Neural cell (in vitro differentiated cells): ENCODE results near the gene SNRNP25. TPM values are rescaled to one million over a fixed set of nuclear protein-coding genes. Genes with fewer than 3 reads are reported as not detected.

Experiments used
- H2AFZ ChIP-seq: fragments of 200-600, 300-800 bp; sonication (generic), shearing (Covaris generic); 2 replicates; pipeline ENCODE4 v1.6.0; 2014; ENCODE audit warnings: low read depth, mild to moderate bottlenecking, antibody characterized with exemption, low read length, moderate library complexity
- H3F3A ChIP-seq: fragments of 200-600 bp; shearing (Covaris generic); 2 replicates; pipeline ENCODE4 v1.6.1; 2016; ENCODE audit warnings: mild to moderate bottlenecking, moderate library complexity, mixed read lengths, antibody characterized with exemption, low read length; ENCODE audit not compliant: insufficient read depth, poor library complexity, severe bottlenecking
- H3K27ac ChIP-seq: fragments of 200-600, 300-800 bp; sonication (generic), shearing (Covaris generic); 2 replicates; pipeline ENCODE4 v1.5.1; 2014; ENCODE audit warnings: mild to moderate bottlenecking, low read length, moderate library complexity
- H3K27me3 ChIP-seq: fragments of 300-800, 200-600 bp; sonication (generic), shearing (Covaris generic); 2 replicates; pipeline ENCODE4 v1.6.0; 2014; ENCODE audit warnings: mild to moderate bottlenecking, low read depth, low read length, moderate library complexity; ENCODE audit not compliant: insufficient read depth
- H3K36me3 ChIP-seq: fragments of 300-800, 200-600 bp; sonication (generic), shearing (Covaris generic); 2 replicates; pipeline ENCODE4 v1.5.1; 2014; ENCODE audit warnings: mild to moderate bottlenecking, antibody characterized with exemption, low read length, moderate library complexity; ENCODE audit not compliant: insufficient read depth
- H3K4me2 ChIP-seq: fragments of 300-800, 200-600 bp; sonication (generic), shearing (Covaris generic); 2 replicates; pipeline ENCODE4 v1.6.0; 2014; ENCODE audit warnings: mild to moderate bottlenecking, low read length
- H3K4me3 ChIP-seq: fragments of 300-800, 200-600 bp; sonication (generic), shearing (Covaris generic); 2 replicates; pipeline ENCODE4 v1.5.1; 2014; ENCODE audit warnings: mild to moderate bottlenecking, low read length, moderate library complexity
- H3K79me2 ChIP-seq: fragments of 200-600 bp; shearing (Covaris generic); replicated peaks from 2 replicates; pipeline ENCODE4 v1.6.0; 2014; ENCODE audit warnings: mild to moderate bottlenecking, low read length, moderate library complexity; ENCODE audit not compliant: insufficient read depth
- H3K9ac ChIP-seq: fragments of 300-800, 200-600 bp; sonication (generic), shearing (Covaris generic); 2 replicates; pipeline ENCODE4 v1.6.1; 2016; ENCODE audit warnings: mild to moderate bottlenecking, low read length, mixed read lengths
- H3K9me2 ChIP-seq: fragments of 200-600 bp; shearing (Covaris generic); 2 replicates; pipeline ENCODE4 v1.6.1; 2016; ENCODE audit warnings: mild to moderate bottlenecking, low read length, mixed read lengths; ENCODE audit not compliant: insufficient read depth
- H3K9me3 ChIP-seq: fragments of 200-600, 300-800 bp; sonication (generic), shearing (Covaris generic); 2 replicates; pipeline ENCODE4 v1.6.1; 2016; ENCODE audit warnings: mild to moderate bottlenecking, mixed run types, low read length, moderate library complexity, mixed read lengths
- H4K20me1 ChIP-seq: fragments of 200-600 bp; shearing (Covaris generic); 2 replicates; pipeline ENCODE4 v1.6.1; 2016; ENCODE audit warnings: mild to moderate bottlenecking, mixed run types; ENCODE audit not compliant: insufficient read depth
- CTCF ChIP-seq: fragments of 450-650 bp; IDR thresholded peaks from 2 replicates; pipeline ENCODE4 v1.5.1; 2014; ENCODE audit warnings: antibody characterized with exemption, mild to moderate bottlenecking, moderate library complexity; ENCODE audit not compliant: poor library complexity, severe bottlenecking
- EP300 ChIP-seq: fragments of 450-650 bp; conservative IDR thresholded peaks from 2 replicates; pipeline ENCODE4 v1.6.1; 2014; ENCODE audit warnings: antibody characterized with exemption, mild to moderate bottlenecking, moderate library complexity; ENCODE audit not compliant: poor library complexity, severe bottlenecking
- EZH2 ChIP-seq: fragments of 200-600, 300-800 bp; shearing (Covaris generic), sonication (generic); IDR thresholded peaks from 2 replicates; pipeline ENCODE4 v1.6.1; 2014; ENCODE audit warnings: antibody characterized with exemption, low read length, borderline replicate concordance, mild to moderate bottlenecking; ENCODE audit not compliant: insufficient read depth, poor library complexity, severe bottlenecking
- MXI1 ChIP-seq: fragments of 450-650 bp; conservative IDR thresholded peaks from 2 replicates; pipeline ENCODE4 v1.6.1; 2014; ENCODE audit warnings: antibody characterized with exemption, mild to moderate bottlenecking; ENCODE audit not compliant: poor library complexity, severe bottlenecking
- POLR2AphosphoS5 ChIP-seq: IDR thresholded peaks from 2 replicates; pipeline ENCODE4 v1.6.1; 2012
- RAD21 ChIP-seq: fragments of 450-650 bp; conservative IDR thresholded peaks from 2 replicates; pipeline ENCODE4 v1.6.1; 2014; ENCODE audit warnings: antibody characterized with exemption, mild to moderate bottlenecking, moderate library complexity
- REST ChIP-seq: IDR thresholded peaks from 2 replicates; pipeline ENCODE4 v1.6.1; 2012; ENCODE audit warnings: borderline replicate concordance
- SMC3 ChIP-seq: fragments of 450-650 bp; conservative IDR thresholded peaks from 2 replicates; pipeline ENCODE4 v1.6.1; 2014; ENCODE audit warnings: antibody characterized with exemption, mild to moderate bottlenecking, moderate library complexity; ENCODE audit not compliant: poor library complexity
- TAF1 ChIP-seq: IDR thresholded peaks from 2 replicates; pipeline ENCODE4 v1.6.1; 2012; ENCODE audit warnings: low read depth
- polyA plus RNA-seq: library from polyadenylated mRNA; depleted of rRNA; stranded (reverse); fragments of >200 nt; gene quantifications from 2 replicates; pipeline ENCODE4 v1.2.3, GENCODE V29; 2014

The SNRNP25 gene
- polyA plus RNA-seq, 1 donor from 2014 or later, result 46.4 TPM

DNA sequence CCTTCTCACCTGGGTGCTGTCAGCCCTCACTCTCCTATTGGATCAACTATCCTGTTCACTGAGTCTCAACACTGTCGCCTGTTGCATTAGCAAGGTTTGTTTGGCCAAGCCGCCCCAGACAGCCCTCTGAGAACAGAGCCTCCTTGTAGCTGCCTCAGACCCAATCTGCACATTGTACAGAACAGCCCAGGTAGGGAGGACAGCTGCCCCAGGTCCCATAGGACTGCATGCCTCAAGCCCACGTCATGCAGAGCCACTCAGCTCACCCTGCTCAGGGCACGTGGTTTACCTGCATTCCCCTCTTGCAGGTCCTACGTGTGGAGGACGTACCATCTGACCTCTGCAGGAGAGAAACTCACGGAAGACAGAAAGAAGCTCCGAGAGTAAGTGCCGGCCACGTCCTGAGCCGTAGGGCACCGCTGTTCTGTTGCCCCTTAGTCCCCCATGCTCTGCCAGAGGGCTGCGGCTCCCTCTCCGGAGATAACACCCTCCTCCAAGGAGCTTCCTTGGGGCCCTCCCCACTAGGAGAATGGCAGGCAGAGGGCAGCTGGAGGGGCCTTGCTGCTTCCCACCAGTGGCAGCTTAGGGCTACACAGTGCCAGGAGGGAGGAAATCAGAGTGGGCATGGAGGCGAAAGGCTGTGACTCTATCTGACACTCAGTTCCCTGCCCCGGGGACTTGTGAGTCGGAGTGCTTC, 2.8 kb downstream of the SNRNP25 start:
- no peaks in the 10 kb centered on the region for H4K20me1 ChIP-seq
- no peaks in the 10 kb centered on the region for H3K27me3 ChIP-seq

GRCh38 chr16:57711-58110, 4.1 kb downstream of the SNRNP25 start:
- no peaks in the 10 kb centered on the region for H3K27me3 ChIP-seq
- H3K4me3 ChIP-seq, result no peak overlapping the region
- H3K9ac ChIP-seq, result no peak overlapping the region
- no peaks in the 10 kb centered on the region for H3K9me2 ChIP-seq
- H3K79me2 ChIP-seq, result peaks cover 10% of the 10 kb centered on the region
- H4K20me1 ChIP-seq, result no peaks in the 10 kb centered on the region
- H3K27ac ChIP-seq, result no peak overlapping the region
- no peak overlapping the region for H2AFZ ChIP-seq
- H3K4me2 ChIP-seq, result no peak overlapping the region
- H3F3A ChIP-seq, result no peaks in the 10 kb centered on the region
- no peaks in the 10 kb centered on the region for H3K9me3 ChIP-seq
- no peaks in the 10 kb centered on the region for H3K36me3 ChIP-seq
- TF ChIP-seq EP300, result no peak
- no peak for TF ChIP-seq REST
- no peak for TF ChIP-seq CTCF
- no peak for TF ChIP-seq EZH2

More for the DNA sequence above, 2.8 kb downstream of the SNRNP25 start:
- no peak for TF ChIP-seq EZH2
- TF ChIP-seq TAF1, result no peak
- TF ChIP-seq RAD21, result no peak
- TF ChIP-seq EP300, result no peak
- no peak for TF ChIP-seq MXI1
- TF ChIP-seq REST, result no peak
- TF ChIP-seq CTCF, result no peak
- TF ChIP-seq SMC3, result no peak
- TF ChIP-seq POLR2AphosphoS5, result no peak
- Histone ChIP-seq H3K9me3 (no peaks in the 10 kb centered on the region), H3K79me2 (peaks cover 10% of the 10 kb centered on the region), H2AFZ (no peak overlapping the region), H3K9ac (no peak overlapping the region), H3K4me2 (no peak overlapping the region), H3F3A (no peaks in the 10 kb centered on the region), H3K4me3 (no peak overlapping the region), H3K36me3 (no peaks in the 10 kb centered on the region), H3K9me2 (no peaks in the 10 kb centered on the region), H3K27ac (no peak overlapping the region)
